Measurements from ENCODE around the gene CALY. TPM values are rescaled to one million over a fixed set of nuclear protein-coding genes. Genes with fewer than 3 reads are reported as not detected.

CALY gene
- polyA plus RNA-seq, 2 donors: 0.05 to 0.12 TPM

DNA sequence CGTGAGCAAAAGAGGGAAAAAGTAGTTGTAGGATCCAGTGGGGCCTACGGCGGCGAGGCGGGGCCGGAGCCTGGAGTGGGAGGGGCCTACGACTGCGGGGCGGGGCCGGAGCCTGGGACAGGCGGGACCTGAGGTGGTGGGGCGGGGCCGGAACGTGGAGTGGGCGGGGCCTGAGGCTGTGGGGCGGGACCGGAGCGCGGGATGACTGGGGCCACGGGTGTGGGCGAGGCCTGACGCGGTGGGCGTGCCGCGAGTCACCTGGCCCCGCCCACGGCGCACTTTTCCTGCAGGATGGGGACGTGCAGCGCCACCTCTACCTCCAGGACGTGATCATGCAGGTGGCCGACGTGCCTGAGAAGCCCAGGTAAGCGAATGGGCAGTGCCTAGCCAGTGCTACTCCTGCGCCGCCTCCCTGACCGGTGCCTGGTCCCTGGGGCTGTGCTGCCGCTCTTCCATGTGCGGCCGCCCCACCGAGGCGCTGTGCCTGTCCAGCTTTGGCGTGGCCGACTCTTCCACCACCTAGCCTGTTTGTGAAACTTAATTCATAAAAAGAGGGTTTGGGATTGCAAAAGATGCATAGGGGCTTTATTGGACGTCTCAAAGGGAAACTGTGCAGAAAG lies 27.5 kb downstream of the CALY start:
- Histone ChIP-seq H3K27ac (ENCODE audit: low read depth in 2 of 2, low read length in 1 of 2) (peak overlapping the region; percentile 98 to 99), H3K4me1 (ENCODE audit: control insufficient read depth in 2 of 2, insufficient read depth in 2 of 2, low read length in 1 of 2) (peaks cover 0 to 8% of the 10 kb centered on the region in 2 donors), H3K9me3 (ENCODE audit: control insufficient read depth in 2 of 2, insufficient read depth in 1 of 2, low read depth in 1 of 2, low read length in 1 of 2) (no peaks in the 10 kb centered on the region), H3K36me3 (ENCODE audit: control insufficient read depth in 2 of 2, insufficient read depth in 2 of 2, low read length in 1 of 2) (peaks cover 3 to 12% of the 10 kb centered on the region in 2 donors), H3K4me3 (ENCODE audit: low read depth in 1 of 2, low read length in 2 of 2) (peak overlapping the region; percentile 89 to 91), H3K27me3 (ENCODE audit: control insufficient read depth in 1 of 2, insufficient read depth in 2 of 2, low read length in 2 of 2) (no peaks in the 10 kb centered on the region)
- 23% methylated on average over 42 to 46 of the region's 46 CpGs for WGBS, 2 donors

DNA sequence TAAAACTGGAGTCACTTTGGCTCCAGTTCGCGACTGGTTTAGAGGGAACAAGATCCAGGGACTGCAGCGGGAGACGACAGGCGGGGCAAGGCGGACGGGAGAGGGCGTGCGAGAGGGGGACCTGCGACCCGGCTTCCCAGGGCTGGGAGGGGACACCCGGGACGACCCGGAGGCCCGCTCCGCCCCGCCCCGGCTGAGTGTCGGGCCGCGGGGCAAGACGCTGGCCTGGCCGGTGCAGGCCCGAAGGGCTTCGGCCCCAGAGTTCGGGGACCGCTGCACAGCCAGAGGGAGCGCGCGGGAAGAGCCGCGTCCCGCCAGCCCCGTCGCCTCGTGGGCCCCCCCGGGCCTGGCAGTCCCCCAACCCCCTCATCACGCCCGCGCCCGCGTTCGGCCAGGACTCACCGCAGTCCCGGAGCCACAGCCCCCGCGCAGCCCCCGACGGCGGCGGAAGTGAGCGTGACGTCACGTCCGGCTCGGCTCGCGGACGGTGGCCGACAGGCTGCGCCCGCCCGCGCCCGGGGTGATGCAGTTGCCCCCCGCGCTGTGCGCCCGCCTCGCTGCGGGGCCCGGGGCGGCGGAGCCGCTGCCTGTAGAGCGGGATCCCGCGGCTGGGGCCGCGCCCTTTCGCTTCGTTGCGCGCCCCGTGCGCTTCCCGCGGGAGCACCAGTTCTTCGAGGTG lies 28.1 kb downstream of the CALY start, which contains the start of the genes TUBGCP2 and ZNF511:
Gene TUBGCP2 (minus strand): TSS at position 452 of the 679 bp plus-strand sequence. CDS start 5,931 bp downstream, outside the sequence.
Gene ZNF511 (plus strand): TSS at position 494 of the 679 bp plus-strand sequence. CDS start 30 bp downstream, at position 524.
- WGBS, 2 donors: 0 to 1% methylated on average over 68 to 89 of the region's 89 CpGs
- peaks cover 0 to 8% of the 10 kb centered on the region in 2 donors for H3K4me1 ChIP-seq (ENCODE audit: control insufficient read depth in 2 of 2, insufficient read depth in 2 of 2, low read length in 1 of 2)

GRCh38 chr10:133307776-133308420 lies 28.8 kb downstream of the CALY start:
- H3K4me3 ChIP-seq (ENCODE audit: low read depth in 1 of 2, low read length in 2 of 2): peak overlapping the region; percentile 89 to 91
- peak overlapping the region; percentile 98 to 99 for H3K27ac ChIP-seq (ENCODE audit: low read depth in 2 of 2, low read length in 1 of 2)
- no peaks in the 10 kb centered on the region for H3K9me3 ChIP-seq (ENCODE audit: control insufficient read depth in 2 of 2, insufficient read depth in 1 of 2, low read depth in 1 of 2, low read length in 1 of 2)
- peaks cover 0 to 11% of the 10 kb centered on the region in 2 donors for H3K4me1 ChIP-seq (ENCODE audit: control insufficient read depth in 2 of 2, insufficient read depth in 2 of 2, low read length in 1 of 2)
- 2 to 3% methylated on average over 25 of the region's 25 CpGs for WGBS, 2 donors
- H3K27me3 ChIP-seq (ENCODE audit: control insufficient read depth in 1 of 2, insufficient read depth in 2 of 2, low read length in 2 of 2): no peaks in the 10 kb centered on the region
- H3K36me3 ChIP-seq (ENCODE audit: control insufficient read depth in 2 of 2, insufficient read depth in 2 of 2, low read length in 1 of 2): peaks cover 3 to 14% of the 10 kb centered on the region in 2 donors

More for the DNA sequence above, 28.1 kb downstream of the CALY start, which contains the start of the genes TUBGCP2 and ZNF511:
- Histone ChIP-seq H3K36me3 (ENCODE audit: control insufficient read depth in 2 of 2, insufficient read depth in 2 of 2, low read length in 1 of 2) (peaks cover 3 to 12% of the 10 kb centered on the region in 2 donors), H3K9me3 (ENCODE audit: control insufficient read depth in 2 of 2, insufficient read depth in 1 of 2, low read depth in 1 of 2, low read length in 1 of 2) (no peaks in the 10 kb centered on the region), H3K4me3 (ENCODE audit: low read depth in 1 of 2, low read length in 2 of 2) (peak within 1 kb of the TSS; percentile 89 to 91), H3K27ac (ENCODE audit: low read depth in 2 of 2, low read length in 1 of 2) (peak within 1 kb of the TSS; percentile 98 to 99), H3K27me3 (ENCODE audit: control insufficient read depth in 1 of 2, insufficient read depth in 2 of 2, low read length in 2 of 2) (no peaks in the 10 kb centered on the region)

- Histone ChIP-seq H3K27me3 (ENCODE audit: control insufficient read depth in 1 of 2, insufficient read depth in 2 of 2, low read length in 2 of 2) (no peaks in the 10 kb centered on the region), H3K4me3 (ENCODE audit: low read depth in 1 of 2, low read length in 2 of 2) (no peak overlapping the region), H3K27ac (ENCODE audit: low read depth in 2 of 2, low read length in 1 of 2) (no peak overlapping the region), H3K9me3 (ENCODE audit: control insufficient read depth in 2 of 2, insufficient read depth in 1 of 2, low read depth in 1 of 2, low read length in 1 of 2) (no peaks in the 10 kb centered on the region), H3K36me3 (ENCODE audit: control insufficient read depth in 2 of 2, insufficient read depth in 2 of 2, low read length in 1 of 2) (peaks cover 3 to 22% of the 10 kb centered on the region in 2 donors), H3K4me1 (ENCODE audit: control insufficient read depth in 2 of 2, insufficient read depth in 2 of 2, low read length in 1 of 2) (peaks cover 0 to 17% of the 10 kb centered on the region in 2 donors)
- 85 to 86% methylated on average over 17 of the region's 17 CpGs for WGBS, 2 donors
Measured at GRCh38 chr10:133306941-133307379, 29.7 kb downstream of the CALY start.

DNA sequence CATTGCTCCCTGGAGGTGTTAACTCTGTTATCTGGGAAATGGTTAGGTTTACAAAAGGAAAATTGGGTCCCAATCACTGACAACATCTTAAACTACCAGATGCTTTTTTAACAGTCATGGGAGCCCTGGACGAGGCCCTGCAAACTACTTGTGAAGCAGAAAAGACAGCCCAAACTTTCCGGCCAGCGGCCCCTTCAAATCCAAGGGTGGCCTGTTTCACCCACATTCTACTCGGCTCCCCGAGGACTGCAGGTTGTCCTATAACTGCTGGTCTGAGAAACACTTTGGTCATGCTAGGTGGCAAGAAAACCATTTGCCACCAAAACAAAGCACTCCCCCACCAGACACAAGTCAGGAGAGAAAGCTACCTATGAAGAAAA lies 30.6 kb downstream of the CALY start:
- Histone ChIP-seq H3K27ac (ENCODE audit: low read depth in 2 of 2, low read length in 1 of 2) (peak overlapping the region in 1 of 2 donors; percentile 32), H3K4me1 (ENCODE audit: control insufficient read depth in 2 of 2, insufficient read depth in 2 of 2, low read length in 1 of 2) (peaks cover 0 to 17% of the 10 kb centered on the region in 2 donors), H3K27me3 (ENCODE audit: control insufficient read depth in 1 of 2, insufficient read depth in 2 of 2, low read length in 2 of 2) (no peaks in the 10 kb centered on the region), H3K4me3 (ENCODE audit: low read depth in 1 of 2, low read length in 2 of 2) (no peak overlapping the region), H3K9me3 (ENCODE audit: control insufficient read depth in 2 of 2, insufficient read depth in 1 of 2, low read depth in 1 of 2, low read length in 1 of 2) (no peaks in the 10 kb centered on the region), H3K36me3 (ENCODE audit: control insufficient read depth in 2 of 2, insufficient read depth in 2 of 2, low read length in 1 of 2) (peaks cover 3 to 21% of the 10 kb centered on the region in 2 donors)
- WGBS, 2 donors: 90 to 91% methylated on average over 5 of the region's 5 CpGs

- Histone ChIP-seq H3K4me3 (ENCODE audit: low read depth in 1 of 2, low read length in 2 of 2) (no peak overlapping the region), H3K27ac (ENCODE audit: low read depth in 2 of 2, low read length in 1 of 2) (no peak overlapping the region), H3K27me3 (ENCODE audit: control insufficient read depth in 1 of 2, insufficient read depth in 2 of 2, low read length in 2 of 2) (no peaks in the 10 kb centered on the region), H3K36me3 (ENCODE audit: control insufficient read depth in 2 of 2, insufficient read depth in 2 of 2, low read length in 1 of 2) (peaks cover 17 to 33% of the 10 kb centered on the region in 2 donors), H3K9me3 (ENCODE audit: control insufficient read depth in 2 of 2, insufficient read depth in 1 of 2, low read depth in 1 of 2, low read length in 1 of 2) (no peaks in the 10 kb centered on the region), H3K4me1 (ENCODE audit: control insufficient read depth in 2 of 2, insufficient read depth in 2 of 2, low read length in 1 of 2) (peaks cover 0 to 17% of the 10 kb centered on the region in 2 donors)
- WGBS, 2 donors: 87% methylated on average over 10 of the region's 10 CpGs
Measured at GRCh38 chr10:133303206-133303605, 33.5 kb downstream of the CALY start.

DNA sequence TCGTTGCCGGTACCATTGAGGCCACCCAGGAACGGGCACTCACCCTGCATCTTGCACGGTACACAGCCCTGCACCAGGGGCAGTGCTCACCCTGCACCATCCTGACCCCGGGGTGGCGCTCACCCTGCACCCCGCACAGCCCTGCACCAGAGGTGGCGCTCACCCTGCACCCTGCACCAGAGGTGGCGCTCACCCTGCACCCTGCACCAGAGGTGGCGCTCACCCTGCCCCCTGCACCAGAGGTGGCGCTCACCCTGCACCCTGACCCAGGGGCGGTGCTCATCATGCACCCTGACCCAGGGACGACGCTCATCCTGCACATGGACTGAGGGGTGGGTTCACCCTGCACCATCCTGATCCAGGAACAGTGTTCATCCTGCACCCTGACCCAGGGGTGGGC lies 34.5 kb downstream of the CALY start:
- Histone ChIP-seq H3K4me3 (ENCODE audit: low read depth in 1 of 2, low read length in 2 of 2) (no peak overlapping the region), H3K27ac (ENCODE audit: low read depth in 2 of 2, low read length in 1 of 2) (no peak overlapping the region), H3K9me3 (ENCODE audit: control insufficient read depth in 2 of 2, insufficient read depth in 1 of 2, low read depth in 1 of 2, low read length in 1 of 2) (no peaks in the 10 kb centered on the region), H3K36me3 (ENCODE audit: control insufficient read depth in 2 of 2, insufficient read depth in 2 of 2, low read length in 1 of 2) (peaks cover 18 to 42% of the 10 kb centered on the region in 2 donors), H3K4me1 (ENCODE audit: control insufficient read depth in 2 of 2, insufficient read depth in 2 of 2, low read length in 1 of 2) (peaks cover 0 to 17% of the 10 kb centered on the region in 2 donors), H3K27me3 (ENCODE audit: control insufficient read depth in 1 of 2, insufficient read depth in 2 of 2, low read length in 2 of 2) (no peaks in the 10 kb centered on the region)
- 96 to 99% methylated on average over 14 of the region's 14 CpGs for WGBS, 2 donors

GRCh38 chr10:133299738-133300137 lies 37.0 kb downstream of the CALY start:
- 92 to 94% methylated on average over 14 of the region's 14 CpGs for WGBS, 2 donors

GRCh38 chr10:133299224-133299623 lies 37.5 kb downstream of the CALY start:
- 91 to 92% methylated on average over 10 of the region's 10 CpGs for WGBS, 2 donors
- Histone ChIP-seq H3K9me3 (ENCODE audit: control insufficient read depth in 2 of 2, insufficient read depth in 1 of 2, low read depth in 1 of 2, low read length in 1 of 2) (no peaks in the 10 kb centered on the region), H3K36me3 (ENCODE audit: control insufficient read depth in 2 of 2, insufficient read depth in 2 of 2, low read length in 1 of 2) (peaks cover 26 to 58% of the 10 kb centered on the region in 2 donors), H3K27ac (ENCODE audit: low read depth in 2 of 2, low read length in 1 of 2) (no peak overlapping the region), H3K4me1 (ENCODE audit: control insufficient read depth in 2 of 2, insufficient read depth in 2 of 2, low read length in 1 of 2) (peaks cover 0 to 12% of the 10 kb centered on the region in 2 donors), H3K4me3 (ENCODE audit: low read depth in 1 of 2, low read length in 2 of 2) (no peak overlapping the region), H3K27me3 (ENCODE audit: control insufficient read depth in 1 of 2, insufficient read depth in 2 of 2, low read length in 2 of 2) (no peaks in the 10 kb centered on the region)

More at GRCh38 chr10:133299738-133300137, 37.0 kb downstream of the CALY start:
- no peaks in the 10 kb centered on the region for H3K27me3 ChIP-seq (ENCODE audit: control insufficient read depth in 1 of 2, insufficient read depth in 2 of 2, low read length in 2 of 2)
- no peaks in the 10 kb centered on the region for H3K9me3 ChIP-seq (ENCODE audit: control insufficient read depth in 2 of 2, insufficient read depth in 1 of 2, low read depth in 1 of 2, low read length in 1 of 2)
- peaks cover 21 to 58% of the 10 kb centered on the region in 2 donors for H3K36me3 ChIP-seq (ENCODE audit: control insufficient read depth in 2 of 2, insufficient read depth in 2 of 2, low read length in 1 of 2)
- H3K4me3 ChIP-seq (ENCODE audit: low read depth in 1 of 2, low read length in 2 of 2): no peak overlapping the region
- H3K4me1 ChIP-seq (ENCODE audit: control insufficient read depth in 2 of 2, insufficient read depth in 2 of 2, low read length in 1 of 2): peaks cover 0 to 12% of the 10 kb centered on the region in 2 donors
- no peak overlapping the region for H3K27ac ChIP-seq (ENCODE audit: low read depth in 2 of 2, low read length in 1 of 2)

Measured in esophagus (tissue), 2 donors.